Caco-2 (cell line): ENCODE results near the gene WWOX. TPM values are rescaled to one million over a fixed set of nuclear protein-coding genes. Genes with fewer than 3 reads are reported as not detected.

Source experiments
- BruUV-seq: library from RNA; stranded (reverse); fragments of 400-500 nt; replicated peaks from 2 replicates; lab custom pipeline; 2021; lab: Mats Ljungman, UMichigan
- CTCF ChIA-PET: fragments of 300-600 bp; sonication (Branson Sonifier 250); formaldehyde crosslinking; loops from one replicate; lab custom pipeline; 2022; ENCODE audit warnings: antibody characterized with exemption; lab: Charles Lee
- POLR2A ChIA-PET: fragments of 300-600 bp; sonication (Branson Sonifier 250); formaldehyde crosslinking; loops from one replicate; lab custom pipeline; 2022; ENCODE audit warnings: antibody characterized with exemption; lab: Charles Lee
- DNase-seq, 2 experiments: peaks; one replicate each; pipeline versions ENCODE4 v3.0.0 to v3.0.0-alpha.2; 2020 to 2022
- H3K27me3 ChIP-seq: replicated peaks from 2 replicates; pipeline ENCODE4 v1.6.0; 2011; ENCODE audit warnings: low read length; ENCODE audit not compliant: control insufficient read depth, insufficient read depth
- H3K36me3 ChIP-seq: 2 replicates; pipeline ENCODE4 v1.5.1; 2011; ENCODE audit warnings: low read length; ENCODE audit not compliant: control insufficient read depth, insufficient read depth
- H3K4me1 ChIP-seq: fragments of 250-450 bp; sonication (Bioruptor Pico); 2 replicates; pipeline ENCODE4 v1.5.1; 2020; ENCODE audit warnings: mild to moderate bottlenecking
- H3K4me3 ChIP-seq: 2 replicates; pipeline ENCODE4 v1.5.1; 2011; ENCODE audit warnings: low read depth, mild to moderate bottlenecking, control low read depth, low read length
- H3K9me3 ChIP-seq: fragments of 250-450 bp; sonication (Bioruptor Pico); 2 replicates; pipeline ENCODE4 v1.5.1; 2020; ENCODE audit warnings: mild to moderate bottlenecking, moderate library complexity
- H3K27ac Mint-ChIP-seq: one replicate; pipeline ENCODE4 v1.8.0; 2022; ENCODE audit warnings: mixed read lengths; ENCODE audit not compliant: unreplicated experiment
- H3K27me3 Mint-ChIP-seq: one replicate; pipeline ENCODE4 v1.8.0; 2022; ENCODE audit warnings: mixed read lengths; ENCODE audit not compliant: insufficient read depth, unreplicated experiment
- H3K36me3 Mint-ChIP-seq: one replicate; pipeline ENCODE4 v1.8.0; 2022; ENCODE audit warnings: mild to moderate bottlenecking, mixed read lengths; ENCODE audit not compliant: insufficient read depth, unreplicated experiment
- H3K4me1 Mint-ChIP-seq: one replicate; pipeline ENCODE4 v1.8.0; 2022; ENCODE audit warnings: low read depth, mixed read lengths; ENCODE audit not compliant: unreplicated experiment
- H3K4me3 Mint-ChIP-seq: one replicate; pipeline ENCODE4 v1.8.0; 2022; ENCODE audit warnings: mild to moderate bottlenecking, moderate library complexity, mixed read lengths; ENCODE audit not compliant: unreplicated experiment
- H3K9me3 Mint-ChIP-seq: one replicate; pipeline ENCODE4 v1.8.0; 2022; ENCODE audit warnings: mixed read lengths; ENCODE audit not compliant: unreplicated experiment
- intact Hi-C: fragments of 100-400 bp; cut with micrococcal nuclease; formaldehyde crosslinking; loops from one replicate; pipeline ENCODE4 v1.10.0; 2022; ENCODE audit not compliant: unreplicated experiment
- total RNA-seq: library from RNA; stranded (reverse); gene quantifications from 2 replicates; pipeline ENCODE4 v1.2.3, GENCODE V29; 2022
- TF ChIP-seq, protein P1 (sequence below), 2 experiments: fragments of 200-600 bp in 1 of 2; IDR thresholded peaks; 1 replicate in 1 of 2; 2 replicates in 1 of 2; pipeline versions ENCODE4 v1.5.1 to v1.8.0; 2011 to 2022; ENCODE audit warnings: antibody characterized with exemption in 1 of 2, control low read depth in 1 of 2, inconsistent platforms in 1 of 2, low read depth in 1 of 2, low read length in 1 of 2, mild to moderate bottlenecking in 1 of 2, moderate library complexity in 1 of 2; ENCODE audit not compliant: insufficient read depth in 1 of 2, severe bottlenecking in 1 of 2, unreplicated experiment in 1 of 2

WWOX gene
- total RNA-seq, 1 experiment from 2014 or later, result 45.0 TPM

DNA sequence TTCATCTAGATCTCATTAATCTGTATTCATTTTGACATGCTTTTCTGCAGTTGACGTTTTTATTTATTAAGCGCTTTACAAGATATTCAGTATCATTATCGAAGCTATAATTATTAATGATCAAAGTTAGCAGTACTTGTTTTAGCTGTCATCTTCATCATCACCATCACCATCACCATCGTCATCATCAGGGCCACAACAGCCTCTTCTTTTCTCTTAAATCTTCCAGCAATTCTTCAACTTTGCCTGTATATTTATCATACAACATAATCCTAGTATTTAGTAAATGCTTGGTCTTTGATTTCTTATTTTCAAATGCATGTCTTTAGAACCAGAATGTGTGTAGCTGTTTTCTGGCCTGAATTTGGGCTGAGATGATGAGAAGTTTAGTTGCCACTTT is 973.1 kb downstream of the WWOX start:
- no peaks in the 10 kb centered on the region for H3K9me3 ChIP-seq
- no TSS peak for BruUV-seq
- no peaks in the 10 kb centered on the region for H3K27me3 ChIP-seq
- CTCF ChIA-PET, result interaction anchor here (0.6 kb wide), 1 partner anchor 256 kb away, joined by 3 read pairs; no protein-coding TSS in a partner anchor
- H3K4me3 ChIP-seq, result no peak overlapping the region
- POLR2A ChIA-PET, result no interaction called here
- no peaks in the 10 kb centered on the region for H3K9me3 Mint-ChIP-seq
- no peaks in the 10 kb centered on the region for H3K36me3 ChIP-seq
- intact Hi-C loops, result no loop called here
- no peaks in the 10 kb centered on the region for H3K4me1 ChIP-seq
- no peak overlapping the region for H3K27ac Mint-ChIP-seq
- no peaks in the 10 kb centered on the region for H3K4me1 Mint-ChIP-seq
- no peak overlapping the region for H3K4me3 Mint-ChIP-seq
- TF ChIP-seq, protein P1, sequence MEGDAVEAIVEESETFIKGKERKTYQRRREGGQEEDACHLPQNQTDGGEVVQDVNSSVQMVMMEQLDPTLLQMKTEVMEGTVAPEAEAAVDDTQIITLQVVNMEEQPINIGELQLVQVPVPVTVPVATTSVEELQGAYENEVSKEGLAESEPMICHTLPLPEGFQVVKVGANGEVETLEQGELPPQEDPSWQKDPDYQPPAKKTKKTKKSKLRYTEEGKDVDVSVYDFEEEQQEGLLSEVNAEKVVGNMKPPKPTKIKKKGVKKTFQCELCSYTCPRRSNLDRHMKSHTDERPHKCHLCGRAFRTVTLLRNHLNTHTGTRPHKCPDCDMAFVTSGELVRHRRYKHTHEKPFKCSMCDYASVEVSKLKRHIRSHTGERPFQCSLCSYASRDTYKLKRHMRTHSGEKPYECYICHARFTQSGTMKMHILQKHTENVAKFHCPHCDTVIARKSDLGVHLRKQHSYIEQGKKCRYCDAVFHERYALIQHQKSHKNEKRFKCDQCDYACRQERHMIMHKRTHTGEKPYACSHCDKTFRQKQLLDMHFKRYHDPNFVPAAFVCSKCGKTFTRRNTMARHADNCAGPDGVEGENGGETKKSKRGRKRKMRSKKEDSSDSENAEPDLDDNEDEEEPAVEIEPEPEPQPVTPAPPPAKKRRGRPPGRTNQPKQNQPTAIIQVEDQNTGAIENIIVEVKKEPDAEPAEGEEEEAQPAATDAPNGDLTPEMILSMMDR (IDR thresholded peaks at IDR 0.05; ENCODE audit: insufficient read depth in 1 of 2, low read depth in 1 of 2, low read length in 1 of 2, severe bottlenecking in 1 of 2, unreplicated experiment in 1 of 2), result no peak
- no peaks in the 10 kb centered on the region for H3K36me3 Mint-ChIP-seq
- H3K27me3 Mint-ChIP-seq, result no peaks in the 10 kb centered on the region
- DNase-seq, result no peak

- Mint-ChIP-seq H3K27me3 (no peaks in the 10 kb centered on the region), H3K36me3 (no peaks in the 10 kb centered on the region), H3K4me1 (no peaks in the 10 kb centered on the region), H3K9me3 (no peaks in the 10 kb centered on the region), H3K4me3 (no peak overlapping the region), H3K27ac (no peak overlapping the region)
- Histone ChIP-seq H3K4me3 (no peak overlapping the region), H3K36me3 (no peaks in the 10 kb centered on the region), H3K27me3 (no peaks in the 10 kb centered on the region), H3K9me3 (no peaks in the 10 kb centered on the region), H3K4me1 (no peaks in the 10 kb centered on the region)
- no peak for DNase-seq
- TF ChIP-seq, protein P1 (IDR thresholded peaks at IDR 0.05; ENCODE audit: insufficient read depth in 1 of 2, low read depth in 1 of 2, low read length in 1 of 2, severe bottlenecking in 1 of 2, unreplicated experiment in 1 of 2), result no peak
- intact Hi-C loops, result no loop called here
- POLR2A ChIA-PET, result no interaction called here
- CTCF ChIA-PET, result no interaction called here
- BruUV-seq, result no TSS peak
Observed at GRCh38 chr16:79073566-79073965, 974.1 kb downstream of the WWOX start.

DNA sequence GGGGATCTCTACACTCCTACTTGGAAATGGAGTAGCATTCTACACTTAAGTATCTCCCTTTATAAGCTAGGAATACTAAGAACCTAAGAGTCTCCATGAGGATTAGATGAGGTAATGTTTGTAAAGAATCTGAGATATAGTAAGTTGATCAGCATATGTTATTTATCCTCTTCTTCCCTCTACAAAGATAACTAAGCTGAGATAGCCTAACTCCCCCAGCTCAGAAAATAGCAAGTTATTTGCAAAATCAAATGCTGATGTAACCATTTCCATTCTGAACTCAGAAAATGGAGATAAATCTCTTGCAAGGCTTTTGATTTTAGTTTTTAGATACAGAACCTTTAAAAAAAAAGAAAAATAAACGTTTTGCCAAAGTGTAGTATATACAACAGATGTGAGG is 975.1 kb downstream of the WWOX start:
- Histone ChIP-seq H3K4me3 (no peak overlapping the region), H3K27me3 (no peaks in the 10 kb centered on the region), H3K36me3 (no peaks in the 10 kb centered on the region), H3K9me3 (no peaks in the 10 kb centered on the region), H3K4me1 (no peaks in the 10 kb centered on the region)
- Mint-ChIP-seq H3K27ac (no peak overlapping the region), H3K4me3 (no peak overlapping the region), H3K27me3 (no peaks in the 10 kb centered on the region), H3K4me1 (no peaks in the 10 kb centered on the region), H3K36me3 (no peaks in the 10 kb centered on the region), H3K9me3 (no peaks in the 10 kb centered on the region)
- CTCF ChIA-PET, result no interaction called here
- intact Hi-C loops, result no loop called here
- TF ChIP-seq, protein P1 (IDR thresholded peaks at IDR 0.05; ENCODE audit: insufficient read depth in 1 of 2, low read depth in 1 of 2, low read length in 1 of 2, severe bottlenecking in 1 of 2, unreplicated experiment in 1 of 2), result no peak
- no peak for DNase-seq
- no TSS peak for BruUV-seq
- POLR2A ChIA-PET, result no interaction called here
